GM21447 (cell line): ENCODE measurements around the gene SPATA31C1.
"Not testable (repeated sequence)": the region's sequence is repeated elsewhere in the genome, so short reads cannot be mapped to it uniquely, and the experiment has no call there.

Source experiments
- ATAC-seq: cut with Tn5 transposase; IDR thresholded peaks from one replicate; pipeline ENCODE4 v1.9.1; 2021; ENCODE audit not compliant: unreplicated experiment

SPATA31C1 gene

DNA sequence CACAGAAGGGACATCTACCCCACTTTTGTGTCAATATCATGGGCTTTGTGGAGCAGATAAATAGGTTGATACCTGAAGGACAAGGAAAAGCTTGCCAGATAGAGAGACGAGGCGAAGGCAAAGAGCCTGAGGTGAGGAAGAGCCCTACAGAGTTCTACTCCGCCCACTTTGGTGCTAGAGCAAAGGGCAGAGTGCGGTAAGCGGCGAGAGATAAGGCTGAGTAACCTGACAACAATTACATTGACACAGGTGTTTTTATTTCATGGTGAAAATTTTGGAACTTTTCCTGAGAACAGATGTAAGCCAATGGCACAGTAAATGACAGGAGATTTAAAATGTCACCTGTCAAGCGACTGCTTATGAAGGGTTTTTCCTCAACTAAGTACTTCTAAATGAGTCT, 16.7 kb downstream of the SPATA31C1 start:
- not testable (repeated sequence) for ATAC-seq

DNA sequence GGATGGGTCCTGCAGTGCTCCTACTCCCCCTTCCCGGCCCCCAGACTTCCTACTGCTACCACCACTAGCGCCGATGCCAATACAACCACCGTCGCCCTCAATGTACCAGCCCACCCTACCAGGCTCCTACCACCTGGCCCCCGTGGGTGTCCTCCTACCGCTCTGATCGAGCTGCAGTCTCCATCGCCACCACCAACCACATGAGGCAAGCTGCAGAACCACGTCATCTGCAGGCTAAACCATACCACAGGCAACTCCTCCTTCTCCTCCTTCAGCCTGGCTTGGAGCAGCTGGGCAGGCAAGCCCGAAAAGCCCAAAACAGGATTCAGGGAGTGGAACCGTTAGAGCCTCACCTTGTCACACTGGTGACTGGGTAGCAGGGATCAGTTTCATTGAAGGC, 19.6 kb downstream of the SPATA31C1 start:
- not testable (repeated sequence) for ATAC-seq

DNA sequence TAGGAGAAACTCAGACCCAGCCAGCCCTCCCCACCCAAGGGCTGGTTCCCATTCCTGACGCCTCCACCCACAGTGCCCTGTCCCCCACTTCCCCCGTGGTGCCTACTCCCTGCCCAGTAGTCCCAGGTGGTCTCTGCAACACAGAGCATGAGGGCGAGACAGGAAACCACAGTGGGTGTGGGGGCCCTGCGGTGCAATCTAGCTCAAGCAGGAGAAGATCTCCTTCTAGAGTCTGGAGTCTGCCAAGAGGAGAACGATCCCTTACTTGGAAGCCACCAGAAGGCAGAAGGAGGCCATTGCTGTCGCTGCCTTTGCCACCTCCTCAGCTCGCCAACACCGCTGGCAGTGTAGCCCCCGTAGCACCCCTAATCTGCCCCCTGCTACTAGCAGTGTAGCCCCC, 20.2 kb downstream of the SPATA31C1 start:
- ATAC-seq: not testable (repeated sequence)

DNA sequence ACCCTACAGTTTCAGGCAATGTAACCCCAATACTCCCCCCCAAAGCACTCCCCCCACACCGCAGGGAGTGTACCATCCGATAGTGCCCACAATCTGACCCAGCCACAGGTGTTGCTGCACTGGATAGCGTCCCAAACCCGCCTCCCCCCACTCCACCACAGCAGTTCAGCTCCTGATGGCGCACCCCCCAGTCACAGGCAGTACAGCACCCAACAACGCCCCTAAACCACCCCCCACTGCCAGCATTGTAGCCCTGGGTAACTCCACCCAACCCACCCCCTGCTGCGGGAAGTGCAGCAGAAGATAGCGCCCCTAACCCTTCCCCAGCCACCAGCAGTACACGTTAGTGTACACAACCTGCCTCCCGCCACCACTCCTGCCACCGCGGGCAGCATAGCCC, 20.6 kb downstream of the SPATA31C1 start:
- ATAC-seq: not testable (repeated sequence)

DNA sequence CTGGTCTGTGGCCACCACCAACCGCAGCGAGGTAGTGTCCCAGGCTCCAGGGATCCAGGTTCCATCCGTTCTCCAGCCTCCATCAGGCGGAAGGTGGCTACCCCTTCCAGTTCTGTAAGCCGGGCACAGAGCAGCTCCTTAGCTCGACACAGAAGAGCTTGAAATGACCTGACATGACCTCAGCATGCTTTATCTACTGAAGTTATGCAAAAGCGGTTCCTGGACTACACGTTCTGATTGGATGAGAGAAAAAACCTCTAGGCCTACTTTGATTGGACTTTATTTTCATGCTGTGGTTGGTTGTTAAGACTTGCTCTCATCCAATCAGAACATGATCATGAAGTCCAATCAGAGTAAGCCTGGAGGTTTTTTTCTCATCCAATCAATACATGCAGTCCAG, 21.3 kb downstream of the SPATA31C1 start:
- ATAC-seq: not testable (repeated sequence)

DNA sequence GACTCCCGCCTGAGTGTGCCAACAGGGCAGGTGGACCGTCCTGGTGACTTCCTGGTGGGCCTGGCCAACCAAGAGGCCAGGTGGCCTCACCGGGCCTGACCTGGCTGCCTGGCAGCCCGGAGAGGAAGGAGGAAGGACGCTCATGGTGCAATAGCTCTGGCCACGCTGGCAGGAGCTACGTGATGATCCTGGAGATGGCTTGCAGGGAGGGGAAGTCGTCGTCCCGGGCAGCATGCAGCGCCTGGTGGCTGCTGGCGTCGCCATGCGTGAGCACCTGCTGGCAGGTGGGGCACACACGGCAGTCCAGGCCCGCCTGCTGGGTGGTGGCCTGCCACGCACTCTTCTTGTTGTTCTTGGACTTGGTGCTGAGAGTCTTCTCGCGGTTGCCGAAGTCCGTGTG, 26.3 kb downstream of the SPATA31C1 start:
- ATAC-seq: no peak

DNA sequence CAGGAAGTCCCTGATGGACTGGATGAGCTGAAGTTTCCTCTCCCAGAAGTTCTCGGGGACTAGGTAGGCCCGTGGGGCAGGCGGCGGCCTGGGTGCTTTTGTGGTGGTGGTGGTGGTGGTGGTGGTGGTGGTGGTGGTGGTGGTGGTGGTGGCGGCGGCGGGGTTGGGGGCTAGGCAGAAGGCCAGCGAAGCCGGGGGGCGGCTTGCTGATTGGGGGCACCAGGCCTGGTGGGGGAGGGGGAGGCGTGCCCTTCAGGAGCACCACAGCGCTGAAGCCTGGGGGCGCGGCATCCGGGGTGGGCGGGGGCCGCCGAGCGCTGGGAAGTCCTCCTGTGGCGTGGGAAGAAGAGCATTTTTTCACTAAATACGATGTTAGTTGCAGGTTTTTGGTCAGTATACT, 26.9 kb downstream of the SPATA31C1 start:
- no peak for ATAC-seq

DNA sequence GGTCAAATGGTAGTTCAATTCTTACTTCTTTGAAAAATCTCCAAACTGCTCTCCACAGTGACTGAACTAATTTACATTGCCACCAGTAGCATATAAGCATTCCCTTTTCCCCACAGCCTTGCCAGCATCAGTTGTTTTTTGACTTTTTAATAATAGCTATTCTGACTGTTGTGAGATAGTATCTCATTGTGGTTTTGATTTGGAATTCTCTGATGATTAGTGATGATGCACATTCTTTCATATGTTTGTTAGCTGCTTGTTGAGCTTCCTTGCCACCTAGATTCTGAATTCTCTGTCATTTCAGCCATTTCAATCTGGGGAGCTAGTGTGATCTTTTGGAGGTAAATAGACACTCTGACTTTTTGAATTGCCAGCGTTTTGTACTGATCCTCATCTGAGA, 32.5 kb downstream of the SPATA31C1 start:
- no peak for ATAC-seq

DNA sequence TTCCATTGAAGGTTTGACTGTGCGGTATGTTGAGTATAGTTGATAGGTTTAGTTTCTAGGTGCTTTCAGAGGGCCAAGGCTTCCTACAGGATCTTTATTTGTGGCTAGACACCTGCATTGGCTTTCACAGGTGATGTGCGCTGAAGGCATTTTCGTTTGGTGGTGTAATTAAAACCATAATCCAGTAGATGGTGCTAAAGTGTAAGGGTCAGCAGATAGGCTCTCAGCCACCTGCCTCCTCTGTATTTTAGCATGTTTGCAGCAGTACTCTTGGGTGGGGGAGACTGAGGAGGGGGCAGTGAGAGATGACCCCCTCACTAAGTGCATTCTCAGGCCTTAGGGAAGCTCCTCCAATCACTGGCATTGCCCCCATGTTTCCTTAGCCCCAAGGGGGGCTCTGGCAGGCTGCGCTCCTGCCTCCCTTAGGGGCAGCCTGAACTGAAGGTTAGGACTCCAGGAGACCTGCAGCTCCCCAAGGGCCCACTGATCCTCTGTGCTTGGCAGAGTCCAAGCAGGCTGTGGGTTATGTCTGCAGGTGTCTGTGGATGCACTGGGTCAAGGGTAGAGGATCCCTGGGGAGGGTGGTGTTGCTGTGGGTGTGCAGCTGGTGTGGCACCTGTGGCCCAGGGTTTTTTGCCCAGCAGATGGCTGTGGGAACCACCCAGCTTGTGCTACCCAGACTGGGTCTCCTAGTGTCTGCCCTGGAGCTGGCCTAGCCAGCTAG, 33.2 kb downstream of the SPATA31C1 start:
- no peak for ATAC-seq

DNA sequence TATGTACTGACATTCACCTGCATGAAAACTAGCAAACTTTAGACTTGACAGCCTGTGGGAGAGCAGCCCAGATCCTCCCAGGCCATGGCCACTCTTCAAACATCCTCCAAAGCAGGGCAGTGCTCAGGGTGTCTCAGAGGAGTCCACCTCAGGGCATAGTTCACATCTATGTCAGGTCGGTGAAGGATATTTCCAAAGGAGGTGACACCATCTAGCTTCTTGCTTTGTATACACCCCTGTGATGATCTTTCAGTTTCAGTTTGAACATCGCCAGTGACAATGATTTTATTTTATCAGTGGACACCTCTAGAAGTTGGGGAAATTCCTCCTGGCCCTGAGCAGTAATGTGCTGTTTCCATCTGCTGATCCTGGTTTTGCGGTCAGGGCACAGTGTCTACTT, 36.5 kb downstream of the SPATA31C1 start:
- ATAC-seq: no peak

DNA sequence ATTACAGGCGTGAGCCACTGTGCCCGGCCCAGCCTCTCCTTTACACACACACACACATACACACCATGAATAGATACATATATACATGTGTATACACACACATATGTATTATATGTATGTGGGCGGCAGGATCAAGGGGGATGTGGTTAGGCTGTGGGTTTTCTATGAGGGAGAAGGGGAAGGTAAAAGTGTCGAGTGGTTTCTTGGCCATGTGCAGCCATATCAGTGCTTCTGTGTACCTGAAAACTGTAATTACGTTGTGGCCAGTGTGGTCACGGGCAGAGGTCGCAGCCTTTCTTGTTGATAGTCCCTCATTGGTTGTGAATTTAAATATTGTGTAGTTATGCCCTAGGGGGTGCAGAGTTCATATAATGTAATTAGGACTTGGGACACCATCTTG, 40.1 kb downstream of the SPATA31C1 start:
- ATAC-seq: no peak

DNA sequence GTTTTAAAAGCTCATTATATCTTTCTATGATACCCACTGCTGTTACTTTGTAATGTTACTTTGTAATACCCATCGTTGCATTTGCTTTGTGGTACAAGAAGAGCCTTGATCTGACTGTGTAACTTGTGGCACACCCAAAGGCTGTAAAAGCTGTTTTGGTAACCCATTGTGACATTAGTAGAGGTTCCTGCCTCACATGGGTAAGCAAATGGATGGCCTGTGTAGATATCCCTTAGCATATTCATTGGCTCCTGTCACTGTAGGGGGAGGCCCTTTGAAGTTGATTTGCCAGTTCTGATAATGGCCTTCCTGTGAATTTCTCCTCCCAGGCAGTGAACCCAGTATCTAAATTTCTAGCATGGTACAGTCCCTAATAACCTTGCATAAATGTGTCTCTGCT, 40.8 kb downstream of the SPATA31C1 start:
- ATAC-seq: no peak

DNA sequence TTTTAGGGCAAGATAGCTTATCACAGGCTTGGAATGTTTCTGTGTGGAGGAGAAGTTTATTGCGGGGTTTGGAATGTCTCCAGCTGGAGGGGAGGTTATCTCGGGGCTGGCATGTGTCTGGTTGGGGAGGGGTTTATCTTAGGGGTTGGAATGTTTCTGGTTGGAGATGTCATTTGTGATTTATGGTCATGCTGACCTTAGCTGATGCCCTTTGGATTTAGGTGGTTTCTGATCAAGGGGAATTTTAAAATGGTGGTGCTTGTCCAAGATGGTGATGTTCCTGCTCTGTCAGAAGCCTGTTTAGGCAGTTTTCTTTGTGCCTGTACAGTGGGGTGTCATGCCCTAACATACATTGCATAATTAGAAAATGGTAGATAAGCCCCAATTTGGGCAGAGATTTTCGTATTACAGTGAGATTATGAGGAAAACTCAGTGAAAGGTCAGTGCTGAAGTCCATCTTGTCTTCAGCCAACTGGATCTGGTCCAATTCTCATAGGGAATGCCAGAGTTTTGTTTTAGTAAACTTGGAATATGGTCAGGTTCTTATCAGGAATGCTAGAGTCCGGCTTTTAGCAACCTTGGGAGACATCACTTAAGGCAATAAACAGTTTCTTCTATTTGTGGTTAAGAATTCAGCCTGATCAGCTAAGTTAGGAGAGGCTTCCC, 42.3 kb downstream of the SPATA31C1 start:
- no peak for ATAC-seq

DNA sequence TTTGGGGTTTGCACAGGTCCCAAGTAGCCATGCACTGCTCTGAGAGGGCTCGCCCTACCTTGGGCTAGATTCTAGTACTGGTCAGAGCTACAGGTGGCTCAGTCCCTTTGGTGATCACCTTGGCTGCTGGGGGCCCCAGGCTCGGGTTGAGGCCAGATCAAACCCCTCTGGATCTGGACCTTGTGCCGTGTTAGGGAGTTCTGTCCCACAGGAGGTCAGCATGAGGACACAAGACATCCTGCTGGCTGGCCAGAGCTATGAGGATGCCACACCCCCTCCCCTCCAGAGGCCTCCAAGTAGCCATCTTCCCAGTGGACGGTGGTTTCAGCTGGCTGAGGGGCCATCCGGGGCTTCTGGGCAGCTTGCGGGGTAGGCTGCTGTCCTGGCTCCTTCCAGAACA, 46.0 kb downstream of the SPATA31C1 start:
- no peak for ATAC-seq

DNA sequence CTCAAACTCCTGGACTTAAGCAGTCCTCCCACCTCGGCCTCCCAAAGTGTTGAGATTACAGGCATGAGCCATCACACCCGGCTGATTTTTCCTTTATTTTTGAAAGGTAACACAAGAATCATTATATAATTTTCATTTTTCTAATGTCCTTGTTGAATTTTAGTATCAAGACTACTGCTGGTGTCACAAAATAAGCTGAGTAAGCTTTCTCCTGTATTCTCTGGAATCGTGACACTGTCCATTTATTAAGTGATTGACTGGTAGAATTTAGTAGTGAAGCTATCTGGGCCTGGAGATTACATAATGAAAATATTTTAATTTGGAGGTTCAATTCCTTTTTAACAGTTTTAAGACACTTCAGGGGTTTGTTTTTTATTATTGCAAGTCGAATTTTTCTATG, 47.1 kb downstream of the SPATA31C1 start:
- ATAC-seq: no peak

DNA sequence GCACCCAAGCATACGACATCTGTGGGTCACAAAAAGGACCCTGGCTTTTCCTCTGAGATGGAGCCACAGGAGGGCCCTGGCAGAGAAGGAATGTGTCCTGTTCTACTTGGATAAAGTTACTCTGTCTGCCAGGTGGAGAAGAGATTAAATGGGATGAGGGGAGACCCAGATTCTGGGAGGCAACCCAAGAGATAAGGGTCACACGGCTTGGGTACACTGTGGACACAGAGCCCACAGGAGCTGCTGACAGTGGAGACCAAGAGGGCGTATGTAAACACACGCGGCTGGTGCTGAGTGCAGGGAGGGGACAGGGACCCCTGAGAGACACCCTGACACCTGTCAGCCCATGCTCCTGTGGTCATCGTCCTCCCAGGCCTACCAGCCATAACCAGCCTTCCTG, 50.4 kb downstream of the SPATA31C1 start:
- ATAC-seq: no peak

DNA sequence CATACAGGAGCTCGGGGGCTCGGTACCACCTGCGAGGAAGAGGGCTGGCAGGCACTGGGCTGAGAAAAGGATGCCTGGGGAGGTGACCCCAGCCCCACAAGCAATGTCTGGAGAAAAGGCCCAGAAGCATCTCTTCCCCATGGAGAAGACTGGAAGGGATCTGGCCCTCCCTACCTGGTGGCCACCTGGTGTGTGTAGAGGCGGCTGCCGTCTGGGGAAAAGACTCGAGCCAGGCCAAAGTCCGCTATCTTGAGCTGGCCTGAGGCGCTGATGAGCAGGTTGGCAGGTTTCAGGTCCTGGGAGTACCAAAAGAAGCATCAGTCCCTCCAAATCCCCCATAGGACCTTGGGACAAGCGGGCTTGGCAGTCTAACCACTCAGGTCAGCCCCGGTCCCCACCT, 52.8 kb downstream of the SPATA31C1 start:
- ATAC-seq: no peak

DNA sequence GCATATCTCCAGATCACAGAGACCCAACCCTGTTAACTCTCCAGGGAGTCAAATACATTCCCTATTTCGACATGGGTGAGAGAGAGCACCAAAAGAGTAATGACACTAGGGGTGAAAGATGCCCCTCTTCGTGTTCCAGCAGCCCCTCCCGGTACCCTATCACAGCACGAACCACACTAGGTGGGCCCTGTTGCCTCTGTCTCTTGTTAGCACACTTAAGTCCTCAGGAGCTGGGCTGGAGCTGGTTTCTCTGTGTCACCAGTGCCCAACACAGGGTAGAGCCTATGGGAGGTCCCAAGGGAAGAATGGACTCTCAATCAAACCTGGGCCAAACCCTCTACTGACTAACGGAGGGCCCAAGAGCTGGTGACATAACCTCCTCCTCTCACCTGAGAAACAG, 55.4 kb downstream of the SPATA31C1 start:
- ATAC-seq: no peak
